ENCODE data around the gene HOOK1.
"Not testable (repeated sequence)": the region's sequence is repeated elsewhere in the genome, so short reads cannot be mapped to it uniquely, and the experiment has no call there.

HOOK1 gene

GRCh38 chr1:59892841-59893811 is 78.4 kb downstream of the HOOK1 start:
- peak; percentile 51 for FAIRE-seq

- no peak for FAIRE-seq
Observed at GRCh38 chr1:59897165-59897564, 82.4 kb downstream of the HOOK1 start.

GRCh38 chr1:59898927-59899326 is 84.2 kb downstream of the HOOK1 start:
- no peak for FAIRE-seq

GRCh38 chr1:59900640-59901039 is 85.9 kb downstream of the HOOK1 start:
- FAIRE-seq = no peak

- FAIRE-seq = no peak
Observed at GRCh38 chr1:59901770-59902388, 87.1 kb downstream of the HOOK1 start.

- no peak for FAIRE-seq
Observed at GRCh38 chr1:59903141-59903754, 88.5 kb downstream of the HOOK1 start.

GRCh38 chr1:59906931-59907330 is 92.2 kb downstream of the HOOK1 start:
- FAIRE-seq = no peak

GRCh38 chr1:59908084-59908483 is 93.3 kb downstream of the HOOK1 start:
- no peak for FAIRE-seq

- FAIRE-seq = no peak
Observed at GRCh38 chr1:59908682-59909081, 93.9 kb downstream of the HOOK1 start.

GRCh38 chr1:59914791-59915286 is 100.1 kb downstream of the HOOK1 start:
- FAIRE-seq = not testable (repeated sequence)

GRCh38 chr1:59915516-59915915 is 100.8 kb downstream of the HOOK1 start:
- no peak for FAIRE-seq

- no peak for FAIRE-seq
Observed at GRCh38 chr1:59917026-59917784, 102.5 kb downstream of the HOOK1 start.

GRCh38 chr1:59917785-59918180 is 103.0 kb downstream of the HOOK1 start:
- no peak for FAIRE-seq

GRCh38 chr1:59919746-59920145 is 105.0 kb downstream of the HOOK1 start:
- no peak for FAIRE-seq

- not testable (repeated sequence) for FAIRE-seq
Observed at GRCh38 chr1:59921258-59921899, 106.6 kb downstream of the HOOK1 start.

GRCh38 chr1:59924653-59925052 is 109.9 kb downstream of the HOOK1 start:
- peak; percentile 57 for FAIRE-seq

Measured in colon (tissue), 2 donors.